Femur (tissue), 1 donor: ENCODE results near the gene RRP1B.
A peak's percentile ranks its signal among the peaks of the same experiment; 100 is the strongest.
"Not testable (repeated sequence)": the region's sequence is repeated elsewhere in the genome, so short reads cannot be mapped to it uniquely, and the experiment has no call there.

Experiments
- DNase-seq: peaks from one replicate; pipeline ENCODE4 v3.0.0-alpha.2; 2017

Gene RRP1B, protein sequence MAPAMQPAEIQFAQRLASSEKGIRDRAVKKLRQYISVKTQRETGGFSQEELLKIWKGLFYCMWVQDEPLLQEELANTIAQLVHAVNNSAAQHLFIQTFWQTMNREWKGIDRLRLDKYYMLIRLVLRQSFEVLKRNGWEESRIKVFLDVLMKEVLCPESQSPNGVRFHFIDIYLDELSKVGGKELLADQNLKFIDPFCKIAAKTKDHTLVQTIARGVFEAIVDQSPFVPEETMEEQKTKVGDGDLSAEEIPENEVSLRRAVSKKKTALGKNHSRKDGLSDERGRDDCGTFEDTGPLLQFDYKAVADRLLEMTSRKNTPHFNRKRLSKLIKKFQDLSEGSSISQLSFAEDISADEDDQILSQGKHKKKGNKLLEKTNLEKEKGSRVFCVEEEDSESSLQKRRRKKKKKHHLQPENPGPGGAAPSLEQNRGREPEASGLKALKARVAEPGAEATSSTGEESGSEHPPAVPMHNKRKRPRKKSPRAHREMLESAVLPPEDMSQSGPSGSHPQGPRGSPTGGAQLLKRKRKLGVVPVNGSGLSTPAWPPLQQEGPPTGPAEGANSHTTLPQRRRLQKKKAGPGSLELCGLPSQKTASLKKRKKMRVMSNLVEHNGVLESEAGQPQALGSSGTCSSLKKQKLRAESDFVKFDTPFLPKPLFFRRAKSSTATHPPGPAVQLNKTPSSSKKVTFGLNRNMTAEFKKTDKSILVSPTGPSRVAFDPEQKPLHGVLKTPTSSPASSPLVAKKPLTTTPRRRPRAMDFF

DNA sequence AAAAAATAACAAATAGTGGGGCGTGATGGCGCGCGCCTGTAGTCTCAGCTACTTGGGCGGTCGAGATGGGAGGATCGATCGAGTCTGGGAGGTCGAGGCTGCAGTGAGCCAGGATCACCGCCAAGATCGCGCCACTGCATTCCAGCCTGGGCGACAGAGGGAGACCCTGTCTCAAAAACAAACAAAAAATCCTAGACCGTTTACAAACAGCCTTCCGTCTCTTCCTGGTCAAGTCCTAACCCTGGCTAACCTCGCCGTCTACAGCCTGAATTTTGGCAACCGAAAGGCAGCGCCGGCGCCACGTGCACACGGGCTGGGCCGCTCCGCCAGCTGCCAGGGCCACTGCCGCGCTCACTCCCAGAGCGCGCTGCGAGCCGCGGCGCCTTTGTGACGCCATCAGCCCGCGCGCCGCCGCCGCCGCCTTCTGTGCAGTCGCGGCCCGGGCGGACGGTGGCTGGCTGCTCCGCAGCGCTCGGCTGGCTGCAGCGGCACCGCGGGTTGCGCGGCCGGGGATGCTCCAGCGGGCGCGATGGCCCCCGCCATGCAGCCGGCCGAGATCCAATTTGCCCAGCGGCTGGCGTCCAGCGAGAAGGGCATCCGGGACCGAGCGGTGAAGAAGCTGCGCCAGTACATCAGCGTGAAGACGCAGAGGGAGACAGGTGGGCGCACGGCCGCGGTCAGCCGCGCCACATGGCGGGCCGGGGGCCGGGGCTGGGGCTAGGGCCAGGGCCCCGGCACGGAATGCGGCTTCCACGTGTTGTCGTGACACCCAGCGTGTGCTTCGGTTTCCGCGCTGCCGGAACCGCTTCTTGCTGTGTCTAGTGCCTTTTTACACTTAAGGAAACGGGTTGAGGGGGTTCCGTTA is at the start of gene RRP1B, which contains the start of gene HSF2BP:
Gene RRP1B, plus strand, starts transcription at position 425 of the 865 bp plus-strand sequence. Its CDS starts 105 bp downstream, at position 530.
Gene HSF2BP, minus strand, starts transcription at position 353 of the 865 bp plus-strand sequence. CDS start 1,392 bp downstream, outside the sequence.
- DNase-seq, result peak; percentile 90

DNA sequence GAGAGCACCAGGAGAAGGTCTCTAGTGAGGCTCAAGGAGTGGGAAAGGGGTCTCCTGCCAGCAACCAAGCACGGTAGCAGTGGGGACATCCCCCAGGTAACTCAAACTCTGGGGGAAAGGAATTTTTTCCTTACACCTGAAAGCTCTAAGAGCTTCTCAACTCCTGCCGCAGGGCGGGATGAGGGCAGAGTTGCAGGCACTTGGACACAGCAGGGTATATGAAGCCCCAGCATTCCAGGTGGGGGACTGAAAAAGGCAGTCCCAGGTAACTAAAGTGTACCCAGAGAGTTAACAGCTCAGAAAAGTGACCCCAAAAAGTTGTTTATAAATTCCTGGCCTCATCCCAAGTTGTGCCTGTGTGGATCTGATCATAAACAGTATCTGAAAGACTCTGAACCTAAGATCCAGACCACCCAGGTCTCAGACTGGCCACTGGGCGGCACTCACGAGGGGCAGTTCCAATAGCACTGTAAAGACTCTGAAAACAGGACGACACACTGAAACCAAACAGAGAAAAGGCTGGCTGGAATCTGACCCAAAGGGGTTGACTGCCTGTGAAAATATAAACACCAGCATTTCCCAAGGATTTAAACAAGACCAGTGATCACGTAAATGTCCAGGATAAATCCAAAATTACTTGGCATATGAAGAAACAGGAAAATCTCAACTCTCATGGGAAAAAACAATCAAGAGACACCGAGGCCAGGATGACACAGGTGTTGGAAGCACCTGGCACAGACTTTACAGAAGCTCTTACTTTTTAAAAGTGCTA is 47.6 kb upstream of the RRP1B start:
- peak; percentile 66 for DNase-seq

- DNase-seq, result peak; percentile 36
Measured at GRCh38 chr21:43613755-43614638, 45.4 kb upstream of the RRP1B start.

GRCh38 chr21:43614839-43615238 is 44.5 kb upstream of the RRP1B start:
- DNase-seq, result no peak

DNA sequence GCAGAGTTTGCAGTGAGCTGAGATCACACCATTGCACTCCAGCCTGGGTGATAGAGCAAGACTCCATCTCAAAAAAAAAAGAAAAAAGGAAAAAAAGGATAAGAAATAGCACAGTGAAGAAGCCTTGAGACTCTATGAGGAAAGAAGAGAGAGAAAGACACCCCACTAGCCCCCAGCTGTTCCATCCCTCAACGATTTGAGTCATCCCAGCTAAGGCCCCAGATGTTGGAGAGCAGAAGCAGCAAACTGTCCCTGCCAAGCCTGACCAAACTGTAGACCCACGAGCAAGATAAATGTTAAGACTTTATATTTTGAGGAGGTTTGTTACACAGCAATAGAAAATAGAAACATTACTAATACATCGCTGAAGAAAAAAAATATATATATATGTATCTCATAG is 42.5 kb upstream of the RRP1B start:
- not testable (repeated sequence) for DNase-seq

GRCh38 chr21:43618940-43619339 is 40.4 kb upstream of the RRP1B start:
- DNase-seq, result no peak

- DNase-seq, result no peak
Measured at GRCh38 chr21:43619344-43619743, 40.0 kb upstream of the RRP1B start.

DNA sequence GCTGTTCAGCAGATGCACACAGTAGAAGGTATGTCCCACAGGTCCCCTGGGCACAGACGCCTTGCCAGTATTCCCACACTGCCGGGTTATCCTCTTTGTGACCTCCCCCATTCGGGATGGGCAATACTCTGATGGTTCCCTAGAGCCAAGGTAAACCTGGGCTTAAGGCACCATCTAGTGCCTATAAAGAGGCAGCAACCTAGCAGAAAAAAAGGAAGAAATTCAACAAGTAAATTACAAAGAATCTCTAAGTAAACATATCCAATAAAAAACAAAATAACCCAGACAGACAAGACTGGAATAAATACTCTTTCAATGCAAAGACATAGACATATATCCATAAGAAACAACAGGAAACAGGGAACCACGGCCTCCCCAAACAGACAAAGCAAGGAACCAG is 39.5 kb upstream of the RRP1B start:
- no peak for DNase-seq

DNA sequence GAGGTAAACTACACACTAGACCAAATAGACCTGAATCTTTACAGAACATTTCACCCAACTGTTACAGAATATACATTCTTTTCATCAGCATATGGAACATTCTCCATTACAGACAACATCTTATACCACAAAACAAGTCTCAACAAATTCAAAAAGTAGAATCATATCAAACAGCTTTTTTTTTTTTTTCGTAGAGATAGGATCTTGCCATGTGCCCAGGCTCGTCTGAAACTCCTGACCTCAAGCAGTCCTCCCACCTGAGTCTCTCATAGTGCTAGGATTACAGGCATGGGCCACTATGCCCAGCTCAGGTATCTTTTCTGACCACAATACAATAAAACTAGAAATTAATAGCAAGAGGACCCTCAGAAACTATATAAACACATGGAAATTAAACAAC is 36.6 kb upstream of the RRP1B start:
- no peak for DNase-seq

GRCh38 chr21:43623588-43623987 is 35.8 kb upstream of the RRP1B start:
- no peak for DNase-seq

- no peak for DNase-seq
Measured at GRCh38 chr21:43624339-43624738, 35.0 kb upstream of the RRP1B start.

- DNase-seq, result no peak
Measured at GRCh38 chr21:43626390-43626789, 33.0 kb upstream of the RRP1B start.

DNA sequence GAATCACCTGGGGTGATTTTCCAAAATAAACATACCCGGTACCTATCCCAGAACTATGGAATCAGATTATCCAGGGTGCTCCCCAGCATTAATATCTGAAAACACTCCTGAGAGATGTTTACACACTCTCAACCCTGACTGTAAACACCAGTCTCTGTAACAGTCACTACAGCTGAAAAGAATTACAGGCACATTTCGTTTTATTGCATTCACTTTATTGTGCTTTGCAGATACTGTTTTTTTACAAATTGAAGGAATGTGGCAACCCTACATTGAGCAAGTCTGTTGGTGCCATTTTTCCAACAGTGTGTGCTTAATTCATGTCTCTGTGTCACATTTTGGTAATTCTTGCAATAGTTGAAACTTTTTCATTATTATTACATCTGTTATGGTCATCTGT is 31.8 kb upstream of the RRP1B start:
- no peak for DNase-seq

DNA sequence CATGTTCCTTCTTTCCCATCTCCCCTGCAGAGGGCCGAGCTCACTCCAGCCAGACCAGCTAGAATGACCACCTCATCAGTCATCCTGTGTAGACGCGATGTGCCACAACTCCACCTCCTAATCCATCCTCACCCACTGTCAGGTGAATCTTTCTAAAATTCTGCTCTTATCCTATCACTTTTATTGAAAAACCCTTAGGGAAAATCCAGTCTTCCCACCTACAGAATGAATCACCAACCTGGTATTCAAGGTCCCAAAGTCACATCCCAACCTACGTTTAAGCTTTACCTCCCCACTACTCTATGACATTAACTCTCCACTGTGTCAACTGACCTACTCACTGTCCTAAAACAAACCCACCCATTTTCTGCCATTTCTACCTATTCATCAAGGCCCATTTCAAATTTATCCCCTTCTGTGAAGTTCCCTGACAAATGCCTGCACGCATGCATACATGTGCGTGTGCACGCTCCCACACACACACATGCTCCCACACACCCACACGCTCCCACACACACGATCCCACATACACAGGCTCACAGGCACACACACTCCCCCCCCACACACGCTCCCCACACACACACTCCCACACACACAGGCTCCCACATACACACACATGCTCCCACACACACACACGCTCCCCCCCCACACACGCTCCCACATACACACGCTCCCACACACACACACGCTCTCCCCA is 27.8 kb upstream of the RRP1B start:
- DNase-seq, result no peak

- DNase-seq, result no peak
Measured at GRCh38 chr21:43632373-43632905, 26.9 kb upstream of the RRP1B start.

- no peak for DNase-seq
Measured at GRCh38 chr21:43634618-43635017, 24.7 kb upstream of the RRP1B start.

DNA sequence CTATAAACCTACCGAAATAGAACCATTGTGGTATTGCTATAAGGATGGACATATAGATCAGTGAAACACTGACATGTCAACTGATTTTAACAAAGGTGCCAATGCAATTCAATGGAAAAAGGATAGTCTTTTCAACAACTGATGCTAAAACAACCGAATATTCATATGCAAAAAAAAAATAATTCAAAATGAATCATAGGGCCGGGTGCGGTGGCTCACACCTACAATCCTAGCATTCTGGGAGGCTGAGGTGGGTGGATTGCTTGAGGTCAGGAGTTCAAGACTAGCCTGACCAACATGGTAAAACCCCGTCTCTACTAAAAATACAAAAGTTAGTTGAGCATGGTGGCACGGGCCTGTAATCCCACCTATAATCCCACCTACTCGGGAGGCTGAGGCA is 23.9 kb upstream of the RRP1B start:
- no peak for DNase-seq

- no peak for DNase-seq
Measured at GRCh38 chr21:43637530-43638158, 21.7 kb upstream of the RRP1B start.

GRCh38 chr21:43639470-43640353 is 19.6 kb upstream of the RRP1B start:
- DNase-seq, result no peak
